Measurements from ENCODE around the gene TMEM250. TPM values are rescaled to one million over a fixed set of nuclear protein-coding genes. Genes with fewer than 3 reads are reported as not detected.

TMEM250 gene
- total and polyA plus RNA-seq, 2 donors from 2014 or later = 22.2 to 33.1 TPM

DNA sequence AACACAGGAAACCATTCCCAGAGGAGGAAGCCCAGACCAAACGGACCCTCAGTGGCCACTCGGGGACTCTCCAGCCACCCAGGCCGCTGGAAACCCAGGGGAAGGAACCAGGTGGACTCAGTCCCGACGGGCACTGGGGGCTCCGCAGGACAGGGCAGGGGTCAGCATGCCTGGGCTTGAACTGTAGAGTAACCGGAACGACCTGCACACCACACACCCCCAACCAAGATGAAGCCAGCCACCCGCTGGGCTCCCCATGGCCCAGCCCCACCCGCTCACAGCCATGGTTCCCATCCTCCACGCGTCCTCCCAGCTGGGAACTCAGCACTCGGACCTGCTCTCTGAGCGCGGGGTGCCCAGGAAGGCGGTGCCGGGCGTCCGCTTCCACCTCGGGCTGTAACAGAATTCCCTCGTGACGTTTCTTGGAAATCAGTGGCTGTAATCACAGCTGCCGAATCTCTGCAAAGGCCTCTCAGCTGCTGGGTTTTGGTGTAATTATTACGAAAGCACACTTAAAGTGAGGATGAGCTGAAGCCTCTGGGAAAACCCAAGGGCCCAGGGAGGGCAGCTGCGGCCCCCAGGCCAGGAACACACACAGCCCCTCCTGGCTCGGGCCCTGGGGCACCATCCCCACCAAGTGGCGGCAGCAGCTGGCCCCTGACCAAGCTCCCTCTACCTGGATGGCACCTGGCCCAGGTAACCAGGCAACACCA is 37.4 kb downstream of the TMEM250 start:
- Histone ChIP-seq H3K4me1 (ENCODE audit: control insufficient read depth in 2 of 3, insufficient read depth in 2 of 3, low read depth in 1 of 3, low read length in 3 of 3) (peaks cover 0 to 23% (median 9%) of the 10 kb centered on the region in 3 donors), H3K4me3 (ENCODE audit: low read length in 3 of 3) (no peak overlapping the region), H3K27ac (ENCODE audit: low read depth in 2 of 2, low read length in 2 of 2) (peak overlapping the region in 1 of 2 donors; percentile 32), H3K36me3 (ENCODE audit: control insufficient read depth in 2 of 3, insufficient read depth in 3 of 3, low read length in 3 of 3) (no peaks in the 10 kb centered on the region), H3K27me3 (ENCODE audit: control insufficient read depth, insufficient read depth, low read length) (no peaks in the 10 kb centered on the region), H3K9ac (ENCODE audit: low read length in 3 of 3) (peak overlapping the region in 1 of 3 donors; percentile 12), H3K9me3 (ENCODE audit: control insufficient read depth in 2 of 3, insufficient read depth in 1 of 3, low read length in 3 of 3) (no peaks in the 10 kb centered on the region)
- FAIRE-seq = no peak
- TF ChIP-seq CTCF (IDR thresholded peaks at IDR 0.05; ENCODE audit: borderline replicate concordance, extremely low read depth, insufficient read depth) = no peak
- DNase-seq = peak; percentile 42 to 79 (median 51)
- intact Hi-C loops (cut with DNase I) = no loop called here

DNA sequence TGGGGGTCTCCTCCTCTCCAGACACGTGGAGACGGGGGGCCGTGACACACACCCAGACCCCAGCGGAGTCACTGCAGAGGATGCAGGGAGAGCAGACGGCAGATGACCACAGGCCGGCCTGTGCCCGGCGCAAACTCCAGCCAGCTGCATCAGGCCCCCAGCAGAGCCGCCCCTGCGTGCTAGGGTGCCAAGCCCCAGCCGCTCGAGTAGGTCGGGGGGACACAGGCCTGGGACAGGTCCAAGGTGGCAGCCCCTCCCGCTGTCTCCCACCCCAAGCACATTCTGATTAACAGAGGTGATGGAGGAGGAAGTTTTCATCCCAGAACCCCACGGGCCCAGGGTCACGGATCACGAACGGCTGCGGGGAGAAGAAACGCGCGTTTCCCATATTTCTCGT is 38.0 kb downstream of the TMEM250 start:
- peak overlapping the region in 1 of 2 donors; percentile 32 for H3K27ac ChIP-seq (ENCODE audit: low read depth in 2 of 2, low read length in 2 of 2)
- intact Hi-C loops (cut with DNase I) = no loop called here
- H3K36me3 ChIP-seq (ENCODE audit: control insufficient read depth in 2 of 3, insufficient read depth in 3 of 3, low read length in 3 of 3) = no peaks in the 10 kb centered on the region
- TF ChIP-seq CTCF (IDR thresholded peaks at IDR 0.05; ENCODE audit: borderline replicate concordance, extremely low read depth, insufficient read depth) = no peak
- DNase-seq (peak in 1 of 5 donors; percentile 62), FAIRE-seq (no peak)
- no peaks in the 10 kb centered on the region for H3K9me3 ChIP-seq (ENCODE audit: control insufficient read depth in 2 of 3, insufficient read depth in 1 of 3, low read length in 3 of 3)
- H3K27me3 ChIP-seq (ENCODE audit: control insufficient read depth, insufficient read depth, low read length) = no peaks in the 10 kb centered on the region
- no peak overlapping the region for H3K4me3 ChIP-seq (ENCODE audit: low read length in 3 of 3)
- H3K9ac ChIP-seq (ENCODE audit: low read length in 3 of 3) = peak overlapping the region in 1 of 3 donors; percentile 12
- peaks cover 0 to 19% (median 4%) of the 10 kb centered on the region in 3 donors for H3K4me1 ChIP-seq (ENCODE audit: control insufficient read depth in 2 of 3, insufficient read depth in 2 of 3, low read depth in 1 of 3, low read length in 3 of 3)

GRCh38 chr9:136079916-136080246 is 38.8 kb downstream of the TMEM250 start:
- intact Hi-C loops (cut with DNase I) = no loop called here
- TF ChIP-seq CTCF (IDR thresholded peaks at IDR 0.05; ENCODE audit: borderline replicate concordance, extremely low read depth, insufficient read depth) = no peak
- H3K27me3 ChIP-seq (ENCODE audit: control insufficient read depth, insufficient read depth, low read length) = no peaks in the 10 kb centered on the region
- DNase-seq = peak in 1 of 5 donors; percentile 71
- H3K9ac ChIP-seq (ENCODE audit: low read length in 3 of 3) = no peak overlapping the region
- H3K4me1 ChIP-seq (ENCODE audit: control insufficient read depth in 2 of 3, insufficient read depth in 2 of 3, low read depth in 1 of 3, low read length in 3 of 3) = peaks cover 0 to 17% (median 4%) of the 10 kb centered on the region in 3 donors
- H3K36me3 ChIP-seq (ENCODE audit: control insufficient read depth in 2 of 3, insufficient read depth in 3 of 3, low read length in 3 of 3) = no peaks in the 10 kb centered on the region
- H3K4me3 ChIP-seq (ENCODE audit: low read length in 3 of 3) = no peak overlapping the region
- FAIRE-seq = no peak
- no peak overlapping the region for H3K27ac ChIP-seq (ENCODE audit: low read depth in 2 of 2, low read length in 2 of 2)
- no peaks in the 10 kb centered on the region for H3K9me3 ChIP-seq (ENCODE audit: control insufficient read depth in 2 of 3, insufficient read depth in 1 of 3, low read length in 3 of 3)
